IPS-NIHi7 (cell line): Measurements from ENCODE around the gene CD84.
"Not testable (repeated sequence)": the region's sequence is repeated elsewhere in the genome, so short reads cannot be mapped to it uniquely, and the experiment has no call there.

Source experiments
- DNase-seq: peaks from one replicate; pipeline ENCODE4 v3.0.0; 2012; ENCODE audit warnings: mixed read lengths; ENCODE audit errors: extremely low spot score

CD84 gene

GRCh38 chr1:160517519-160517918 lies 61.8 kb downstream of the CD84 start:
- DNase-seq = not testable (repeated sequence)

GRCh38 chr1:160515908-160516307 lies 63.4 kb downstream of the CD84 start:
- not testable (repeated sequence) for DNase-seq

- no peak for DNase-seq
These were observed 74.6 kb downstream of the CD84 start for GRCh38 chr1:160504651-160505050.

- no peak for DNase-seq
These were observed 76.2 kb downstream of the CD84 start for GRCh38 chr1:160503087-160503486.

GRCh38 chr1:160500321-160500990 lies 78.8 kb downstream of the CD84 start:
- DNase-seq = no peak

GRCh38 chr1:160499631-160500030 lies 79.7 kb downstream of the CD84 start:
- DNase-seq = no peak

- DNase-seq = not testable (repeated sequence)
These were observed 80.8 kb downstream of the CD84 start for GRCh38 chr1:160498301-160499065.

GRCh38 chr1:160496334-160496733 lies 83.0 kb downstream of the CD84 start:
- no peak for DNase-seq

GRCh38 chr1:160494620-160495019 lies 84.7 kb downstream of the CD84 start:
- no peak for DNase-seq

GRCh38 chr1:160492617-160493016 lies 86.7 kb downstream of the CD84 start:
- no peak for DNase-seq

- DNase-seq = no peak
These were observed 87.3 kb downstream of the CD84 start for GRCh38 chr1:160491981-160492380.
